Mesendoderm (in vitro differentiated cells): ENCODE measurements around the gene EAF1.
"Not testable (repeated sequence)": the region's sequence is repeated elsewhere in the genome, so short reads cannot be mapped to it uniquely, and the experiment has no call there.

ENCODE experiments used
- DNase-seq: peaks from one replicate; pipeline ENCODE4 v3.0.0; 2013
- H2AK5ac ChIP-seq: 2 replicates; pipeline ENCODE4 v1.6.1; 2013; ENCODE audit warnings: low read length, inconsistent platforms
- H2BK120ac ChIP-seq: 2 replicates; pipeline ENCODE4 v1.6.1; 2013; ENCODE audit warnings: low read depth, mild to moderate bottlenecking, low read length, moderate library complexity, mixed read lengths
- H2BK15ac ChIP-seq: replicated peaks from 2 replicates; pipeline ENCODE4 v1.6.1; 2013; ENCODE audit warnings: low read depth, mild to moderate bottlenecking, moderate library complexity
- H2BK5ac ChIP-seq: 2 replicates; pipeline ENCODE4 v1.6.1; 2013; ENCODE audit warnings: low read length, inconsistent platforms
- H3K18ac ChIP-seq: 2 replicates; pipeline ENCODE4 v1.6.1; 2013; ENCODE audit warnings: mild to moderate bottlenecking, low read length, mixed read lengths
- H3K23ac ChIP-seq: one replicate; pipeline ENCODE4 v1.6.1; 2013; ENCODE audit warnings: low read length
- H3K27ac ChIP-seq: 2 replicates; pipeline ENCODE4 v1.5.1; 2013; ENCODE audit warnings: low read depth, mild to moderate bottlenecking, inconsistent platforms, low read length, moderate library complexity
- H3K27me3 ChIP-seq: 2 replicates; pipeline ENCODE4 v1.6.1; 2013; ENCODE audit warnings: low read length, control low read depth, mild to moderate bottlenecking, inconsistent platforms; ENCODE audit not compliant: insufficient read depth, poor library complexity
- H3K36me3 ChIP-seq: 2 replicates; pipeline ENCODE4 v1.6.1; 2013; ENCODE audit warnings: low read length, inconsistent platforms; ENCODE audit not compliant: control insufficient read depth, insufficient read depth
- H3K4ac ChIP-seq: one replicate; pipeline ENCODE4 v1.6.1; 2013; ENCODE audit warnings: low read depth, mild to moderate bottlenecking, low read length, moderate library complexity
- H3K4me1 ChIP-seq: 2 replicates; pipeline ENCODE4 v1.6.1; 2013; ENCODE audit warnings: low read depth, low read length, inconsistent platforms; ENCODE audit not compliant: control insufficient read depth
- H3K4me2 ChIP-seq: 2 replicates; pipeline ENCODE4 v1.6.1; 2013; ENCODE audit warnings: low read length
- H3K4me3 ChIP-seq: 2 replicates; pipeline ENCODE4 v1.5.1; 2013; ENCODE audit warnings: mild to moderate bottlenecking, low read length
- H3K56ac ChIP-seq: one replicate; pipeline ENCODE4 v1.6.1; 2013; ENCODE audit warnings: low read length
- H3K79me1 ChIP-seq: 2 replicates; pipeline ENCODE4 v1.6.1; 2013; ENCODE audit warnings: low read length, inconsistent platforms
- H3K79me2 ChIP-seq: 2 replicates; pipeline ENCODE4 v1.6.1; 2013; ENCODE audit warnings: mild to moderate bottlenecking, low read length; ENCODE audit not compliant: control insufficient read depth, insufficient read depth
- H3K9ac ChIP-seq: 2 replicates; pipeline ENCODE4 v1.6.1; 2013; ENCODE audit warnings: low read length, inconsistent platforms
- H4K5ac ChIP-seq: one replicate; pipeline ENCODE4 v1.6.1; 2013; ENCODE audit warnings: low read length
- H4K8ac ChIP-seq: one replicate; pipeline ENCODE4 v1.6.1; 2013; ENCODE audit warnings: low read depth, mild to moderate bottlenecking, control low read depth, low read length, moderate library complexity
- WGBS: extraction: QIAGEN DNeasy Blood & Tissue Kit; methylation state at CpG from one replicate; pipeline ENCODE4 v1.1.7; 2013; ENCODE audit warnings: low lambda C conversion rate, missing lambda C conversion rate; ENCODE audit not compliant: insufficient coverage; ENCODE audit errors: extremely low coverage; 5-methylcytosine and 5-hydroxymethylcytosine counted together

The EAF1 gene

DNA sequence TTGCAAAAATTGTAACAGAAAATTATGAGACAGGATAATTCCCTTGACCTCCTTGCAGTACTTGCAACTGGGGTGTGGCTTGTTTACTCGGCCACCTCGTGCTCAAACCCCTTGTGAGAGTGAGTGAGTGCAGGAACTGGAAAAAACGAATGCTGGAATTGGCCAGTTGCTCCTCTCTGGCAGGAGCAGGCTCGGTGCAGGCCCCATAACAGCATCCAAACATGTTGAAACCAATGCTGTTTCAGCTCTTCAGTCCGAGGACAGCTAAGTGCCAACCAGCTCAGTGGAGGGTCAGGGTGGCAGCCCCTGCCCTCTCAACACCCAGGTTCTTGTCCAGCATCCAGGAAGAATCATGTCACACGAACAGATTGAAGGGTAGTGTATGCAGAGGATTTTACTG lies 36.9 kb upstream of the EAF1 start:
- no peak overlapping the region for H3K27ac ChIP-seq
- no CpG with 5 or more reads among the region's 6 CpGs for WGBS
- H3K9ac ChIP-seq, result no peak overlapping the region
- H2AK5ac ChIP-seq, result no peak overlapping the region
- no peak overlapping the region for H3K4me3 ChIP-seq
- no peak overlapping the region for H3K23ac ChIP-seq
- H2BK5ac ChIP-seq, result no peak overlapping the region
- no peak for DNase-seq
- no peak overlapping the region for H4K5ac ChIP-seq
- no peaks in the 10 kb centered on the region for H3K27me3 ChIP-seq
- no peaks in the 10 kb centered on the region for H3K79me2 ChIP-seq
- H3K4ac ChIP-seq, result no peak overlapping the region
- H3K79me1 ChIP-seq, result no peaks in the 10 kb centered on the region
- H3K36me3 ChIP-seq, result no peaks in the 10 kb centered on the region
- no peak overlapping the region for H3K56ac ChIP-seq
- H3K18ac ChIP-seq, result no peak overlapping the region
- H2BK120ac ChIP-seq, result no peak overlapping the region
- no peak overlapping the region for H4K8ac ChIP-seq
- H2BK15ac ChIP-seq, result no peak overlapping the region
- H3K4me2 ChIP-seq, result no peak overlapping the region
- no peaks in the 10 kb centered on the region for H3K4me1 ChIP-seq

DNA sequence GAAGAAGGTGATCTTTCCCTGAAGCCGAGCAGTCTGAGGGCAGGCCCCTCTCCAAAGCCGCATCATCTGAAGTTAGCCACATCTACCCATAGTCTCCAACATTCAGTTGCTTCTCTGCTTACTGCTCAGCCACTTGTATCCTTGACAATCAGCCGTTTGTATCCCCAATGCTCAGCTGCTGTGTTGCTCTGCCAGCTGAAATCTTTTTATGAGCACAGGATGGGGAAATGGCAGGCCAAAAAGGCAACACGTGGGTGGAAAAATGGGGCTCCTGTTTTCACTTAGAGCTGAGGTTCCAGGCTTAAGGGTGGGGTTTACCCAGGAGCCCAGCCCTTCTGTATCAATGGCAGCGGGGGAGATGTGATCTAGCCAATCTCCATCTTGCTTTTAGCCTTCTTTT lies 36.4 kb upstream of the EAF1 start:
- Histone ChIP-seq H2BK120ac (no peak overlapping the region), H3K18ac (no peak overlapping the region), H3K36me3 (no peaks in the 10 kb centered on the region), H4K8ac (no peak overlapping the region), H3K23ac (no peak overlapping the region), H3K79me1 (no peaks in the 10 kb centered on the region), H3K79me2 (no peaks in the 10 kb centered on the region), H3K4me3 (no peak overlapping the region), H3K4me1 (no peaks in the 10 kb centered on the region), H2AK5ac (no peak overlapping the region), H2BK5ac (no peak overlapping the region), H3K56ac (no peak overlapping the region), H3K27me3 (no peaks in the 10 kb centered on the region), H3K9ac (no peak overlapping the region), H3K4ac (no peak overlapping the region), H3K4me2 (no peak overlapping the region), H4K5ac (no peak overlapping the region), H2BK15ac (no peak overlapping the region), H3K27ac (no peak overlapping the region)
- WGBS, result no CpG with 5 or more reads among the region's 5 CpGs
- DNase-seq, result no peak

DNA sequence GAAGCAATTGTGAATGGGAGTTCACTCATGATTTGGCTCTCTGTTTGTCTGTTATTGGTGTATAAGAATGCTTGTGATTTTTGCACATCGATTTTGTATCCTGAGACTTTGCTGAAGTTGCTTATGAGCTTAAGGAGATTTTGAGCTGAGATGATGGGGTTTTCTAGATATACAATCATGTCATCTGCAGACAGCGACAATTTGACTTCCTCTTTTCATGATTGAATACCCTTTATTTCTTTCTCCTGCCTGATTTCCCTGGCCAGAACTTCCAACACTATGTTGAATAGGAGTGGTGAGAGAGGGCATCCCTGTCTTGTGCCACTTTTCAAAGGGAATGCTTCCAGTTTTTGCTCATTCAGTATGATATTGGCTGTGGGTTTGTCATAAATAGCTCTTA lies 34.1 kb upstream of the EAF1 start:
- WGBS, result no CpG with 5 or more reads among the region's 2 CpGs
- H3K79me1 ChIP-seq, H4K8ac ChIP-seq: not testable (repeated sequence)

DNA sequence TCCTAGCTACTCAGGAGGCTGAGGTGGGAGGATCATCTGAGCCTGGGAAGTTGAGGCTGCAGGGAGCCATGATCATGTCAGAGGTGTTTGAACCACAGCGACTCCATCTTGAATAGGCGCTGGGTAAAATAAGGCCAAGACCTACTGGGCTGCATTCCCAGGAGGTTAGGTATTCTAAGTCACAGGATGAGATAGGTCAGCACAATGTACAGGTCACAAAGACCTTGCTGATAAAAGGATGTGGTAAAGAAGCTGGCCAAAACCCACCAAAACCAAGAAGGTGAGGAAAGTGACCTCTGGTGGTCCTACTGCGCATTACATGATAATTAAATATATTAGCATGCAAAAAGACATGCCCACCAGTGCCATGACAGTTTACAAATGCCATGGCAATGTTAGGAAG lies 28.7 kb upstream of the EAF1 start:
- H3K23ac ChIP-seq, H3K4me3 ChIP-seq, H3K4ac ChIP-seq, H4K8ac ChIP-seq, H3K36me3 ChIP-seq, H2BK5ac ChIP-seq, H3K9ac ChIP-seq, H3K4me2 ChIP-seq, H3K79me1 ChIP-seq, H3K27ac ChIP-seq, H3K18ac ChIP-seq, H3K4me1 ChIP-seq, H2BK120ac ChIP-seq, H4K5ac ChIP-seq, H2BK15ac ChIP-seq, DNase-seq, H3K56ac ChIP-seq, H2AK5ac ChIP-seq, H3K27me3 ChIP-seq, H3K79me2 ChIP-seq: not testable (repeated sequence)
- no CpG with 5 or more reads among the region's 3 CpGs for WGBS

More for the DNA sequence above, 34.1 kb upstream of the EAF1 start:
- not testable (repeated sequence) for H3K36me3 ChIP-seq, H3K27me3 ChIP-seq, H3K4me1 ChIP-seq, H3K79me2 ChIP-seq, H2AK5ac ChIP-seq, DNase-seq, H2BK5ac ChIP-seq, H3K27ac ChIP-seq, H2BK120ac ChIP-seq, H3K18ac ChIP-seq, H4K5ac ChIP-seq, H3K4ac ChIP-seq, H3K4me3 ChIP-seq, H3K4me2 ChIP-seq, H3K9ac ChIP-seq, H3K56ac ChIP-seq, H3K23ac ChIP-seq, H2BK15ac ChIP-seq

DNA sequence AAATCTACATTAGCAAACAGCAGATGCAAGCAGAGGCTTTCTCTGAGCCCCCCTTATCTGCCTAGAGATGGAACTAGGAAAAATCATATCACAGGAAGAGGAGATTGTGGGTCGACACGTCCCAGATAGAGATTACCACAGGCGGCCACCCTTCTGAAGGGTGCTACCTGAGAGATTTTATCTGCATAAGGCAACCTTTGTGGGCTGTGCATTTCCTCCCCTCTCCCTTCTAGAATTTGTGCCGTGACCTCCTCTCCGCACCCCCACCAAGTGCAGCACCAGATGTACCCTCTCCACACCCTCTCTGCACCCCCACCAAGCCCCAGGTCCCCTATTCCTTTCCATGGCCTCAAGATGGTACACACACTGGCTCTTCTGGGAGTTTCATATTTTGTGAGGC lies 27.4 kb upstream of the EAF1 start:
- no peak overlapping the region for H3K18ac ChIP-seq
- no peak overlapping the region for H4K5ac ChIP-seq
- H3K4ac ChIP-seq, result no peak overlapping the region
- H2BK15ac ChIP-seq, result no peak overlapping the region
- H2BK120ac ChIP-seq, result no peak overlapping the region
- no peaks in the 10 kb centered on the region for H3K79me2 ChIP-seq
- H3K4me3 ChIP-seq, result no peak overlapping the region
- no peak overlapping the region for H4K8ac ChIP-seq
- H2BK5ac ChIP-seq, result no peak overlapping the region
- H3K9ac ChIP-seq, result no peak overlapping the region
- H2AK5ac ChIP-seq, result no peak overlapping the region
- H3K27ac ChIP-seq, result no peak overlapping the region
- H3K23ac ChIP-seq, result no peak overlapping the region
- no peak overlapping the region for H3K4me2 ChIP-seq
- no CpG with 5 or more reads among the region's 5 CpGs for WGBS
- H3K79me1 ChIP-seq, result no peaks in the 10 kb centered on the region
- no peaks in the 10 kb centered on the region for H3K27me3 ChIP-seq
- no peaks in the 10 kb centered on the region for H3K4me1 ChIP-seq
- H3K36me3 ChIP-seq, result no peaks in the 10 kb centered on the region
- DNase-seq, result no peak
- no peak overlapping the region for H3K56ac ChIP-seq

DNA sequence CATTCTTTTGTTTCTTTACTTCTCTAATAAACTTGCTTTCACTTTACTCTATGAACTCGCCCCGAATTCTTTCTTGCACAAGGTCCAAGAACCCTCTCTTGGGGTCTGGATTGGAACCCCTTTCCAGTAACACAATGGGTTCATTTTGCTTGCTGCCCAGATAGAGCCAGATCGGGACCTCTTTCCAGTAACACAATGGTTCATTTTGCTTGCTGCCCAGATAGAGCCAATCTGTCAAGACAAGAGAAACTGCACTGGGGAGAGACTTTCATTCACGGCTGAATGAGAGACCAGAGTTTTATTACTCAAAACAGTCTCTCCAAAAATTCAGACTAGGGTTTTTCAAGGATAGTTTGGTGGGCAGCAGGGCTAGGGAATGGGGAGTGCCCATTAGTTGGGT lies 25.5 kb upstream of the EAF1 start:
- Histone ChIP-seq H3K4ac (no peak overlapping the region), H2BK5ac (no peak overlapping the region), H3K4me1 (no peaks in the 10 kb centered on the region), H3K18ac (no peak overlapping the region), H3K79me2 (no peaks in the 10 kb centered on the region), H3K56ac (no peak overlapping the region), H3K9ac (no peak overlapping the region), H2BK120ac (no peak overlapping the region), H3K23ac (no peak overlapping the region), H3K79me1 (no peaks in the 10 kb centered on the region), H2AK5ac (no peak overlapping the region), H3K36me3 (no peaks in the 10 kb centered on the region), H3K4me2 (no peak overlapping the region), H3K27ac (no peak overlapping the region), H4K8ac (no peak overlapping the region), H3K27me3 (no peaks in the 10 kb centered on the region), H2BK15ac (no peak overlapping the region), H4K5ac (no peak overlapping the region), H3K4me3 (no peak overlapping the region)
- no peak for DNase-seq
- WGBS, result no CpG with 5 or more reads among the region's 4 CpGs
